Osteocyte (in vitro differentiated cells): ENCODE data around the gene SLC35D3. TPM values are rescaled to one million over a fixed set of nuclear protein-coding genes. Genes with fewer than 3 reads are reported as not detected.

Source experiments
- DNase-seq: peaks from one replicate; pipeline ENCODE4 v3.0.0; 2021; ENCODE audit warnings: mixed read lengths; ENCODE audit not compliant: unreplicated experiment; ENCODE audit errors: extremely low spot score
- H3K27ac Mint-ChIP-seq: one replicate; pipeline ENCODE4 v1.8.0; 2021; ENCODE audit warnings: mild to moderate bottlenecking, mixed read lengths; ENCODE audit not compliant: unreplicated experiment
- H3K27me3 Mint-ChIP-seq: one replicate; pipeline ENCODE4 v1.8.0; 2021; ENCODE audit warnings: mixed read lengths; ENCODE audit not compliant: unreplicated experiment
- H3K36me3 Mint-ChIP-seq: one replicate; pipeline ENCODE4 v1.8.0; 2021; ENCODE audit warnings: mixed read lengths; ENCODE audit not compliant: unreplicated experiment
- H3K4me1 Mint-ChIP-seq: one replicate; pipeline ENCODE4 v1.8.0; 2021; ENCODE audit warnings: mixed read lengths; ENCODE audit not compliant: unreplicated experiment
- H3K4me3 Mint-ChIP-seq: one replicate; pipeline ENCODE4 v1.8.0; 2021; ENCODE audit warnings: mild to moderate bottlenecking, moderate library complexity, mixed read lengths; ENCODE audit not compliant: unreplicated experiment
- H3K9me3 Mint-ChIP-seq: one replicate; pipeline ENCODE4 v1.8.0; 2021; ENCODE audit warnings: mixed read lengths; ENCODE audit not compliant: unreplicated experiment
- total RNA-seq: library from RNA; stranded (reverse); gene quantifications from 2 replicates; pipeline ENCODE4 v1.2.1, GENCODE V29; 2021
- TF ChIP-seq, protein P1 (sequence below): fragments of 200-600 bp; sonication (generic); IDR thresholded peaks from 2 replicates; pipeline ENCODE4 v1.5.0; 2021; ENCODE audit warnings: antibody characterized with exemption, mild to moderate bottlenecking, moderate library complexity

SLC35D3 gene
- total RNA-seq, 1 donor from 2014 or later, result not detected

DNA sequence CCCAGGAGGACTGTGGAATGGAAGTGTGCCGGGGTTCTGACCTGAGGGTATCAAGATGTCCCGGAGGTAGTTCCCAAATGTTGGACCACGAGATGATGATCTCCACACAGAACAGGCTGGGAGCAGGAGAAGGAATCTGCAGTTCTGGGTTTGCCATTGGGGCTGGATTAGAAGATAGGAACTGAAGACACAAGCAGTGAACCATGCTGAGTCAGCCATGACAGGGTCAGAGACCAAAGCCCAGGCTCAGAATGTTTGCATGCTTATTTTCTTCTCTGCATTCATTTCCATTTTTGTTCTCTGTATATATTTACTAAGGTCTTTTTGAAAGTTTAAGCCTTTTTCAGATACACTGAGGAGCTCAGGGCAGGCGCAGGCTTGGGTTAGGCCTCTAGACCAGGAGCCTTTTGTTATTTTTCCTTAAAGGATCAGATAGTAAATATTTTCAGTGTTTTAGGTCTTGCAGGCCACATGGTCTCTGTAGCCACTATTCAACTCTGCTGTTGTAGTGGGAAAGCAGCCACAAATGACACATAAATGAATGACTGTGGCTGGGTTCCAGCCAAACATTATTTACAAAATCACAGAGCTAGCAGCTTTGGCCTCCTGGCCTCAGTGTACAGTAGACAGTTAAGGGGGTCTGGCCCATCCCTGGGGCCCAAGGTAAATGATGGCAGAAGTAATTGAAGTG is 28.5 kb downstream of the SLC35D3 start:
- H3K36me3 Mint-ChIP-seq, result no peaks in the 10 kb centered on the region
- H3K4me1 Mint-ChIP-seq, result no peaks in the 10 kb centered on the region
- H3K4me3 Mint-ChIP-seq, result no peak overlapping the region
- TF ChIP-seq, protein P1, sequence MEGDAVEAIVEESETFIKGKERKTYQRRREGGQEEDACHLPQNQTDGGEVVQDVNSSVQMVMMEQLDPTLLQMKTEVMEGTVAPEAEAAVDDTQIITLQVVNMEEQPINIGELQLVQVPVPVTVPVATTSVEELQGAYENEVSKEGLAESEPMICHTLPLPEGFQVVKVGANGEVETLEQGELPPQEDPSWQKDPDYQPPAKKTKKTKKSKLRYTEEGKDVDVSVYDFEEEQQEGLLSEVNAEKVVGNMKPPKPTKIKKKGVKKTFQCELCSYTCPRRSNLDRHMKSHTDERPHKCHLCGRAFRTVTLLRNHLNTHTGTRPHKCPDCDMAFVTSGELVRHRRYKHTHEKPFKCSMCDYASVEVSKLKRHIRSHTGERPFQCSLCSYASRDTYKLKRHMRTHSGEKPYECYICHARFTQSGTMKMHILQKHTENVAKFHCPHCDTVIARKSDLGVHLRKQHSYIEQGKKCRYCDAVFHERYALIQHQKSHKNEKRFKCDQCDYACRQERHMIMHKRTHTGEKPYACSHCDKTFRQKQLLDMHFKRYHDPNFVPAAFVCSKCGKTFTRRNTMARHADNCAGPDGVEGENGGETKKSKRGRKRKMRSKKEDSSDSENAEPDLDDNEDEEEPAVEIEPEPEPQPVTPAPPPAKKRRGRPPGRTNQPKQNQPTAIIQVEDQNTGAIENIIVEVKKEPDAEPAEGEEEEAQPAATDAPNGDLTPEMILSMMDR, result no peak
- H3K27me3 Mint-ChIP-seq, result peaks cover 26% of the 10 kb centered on the region
- H3K9me3 Mint-ChIP-seq, result peaks cover 3% of the 10 kb centered on the region
- no peak overlapping the region for H3K27ac Mint-ChIP-seq
- no peak for DNase-seq

DNA sequence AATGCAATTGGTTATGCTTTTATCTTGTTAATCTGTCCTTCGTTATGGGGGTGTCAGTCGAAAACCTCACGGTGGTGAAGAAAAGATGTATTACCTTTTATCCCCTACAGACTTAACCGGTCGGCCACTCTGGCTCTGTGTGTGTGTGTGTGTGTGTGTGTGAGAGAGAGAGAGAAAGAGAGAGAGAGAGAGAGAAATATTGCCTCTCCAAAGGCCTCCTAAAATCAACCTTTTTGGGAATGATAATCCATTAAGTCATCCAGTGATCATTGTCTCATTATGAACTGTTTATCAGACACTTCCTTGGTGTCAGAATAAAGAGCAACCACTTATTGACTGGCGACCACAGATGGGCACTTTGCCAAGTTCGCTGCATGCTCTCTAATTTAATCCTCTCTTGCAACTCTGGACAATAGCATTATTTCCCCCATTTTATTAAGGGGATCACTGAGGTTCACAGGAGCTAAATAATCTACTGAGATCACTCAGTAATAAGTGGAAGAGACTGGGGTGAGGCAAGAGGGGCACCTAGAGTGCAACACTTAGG is 30.7 kb downstream of the SLC35D3 start:
- DNase-seq, result no peak
- Mint-ChIP-seq H3K4me1 (no peaks in the 10 kb centered on the region), H3K27me3 (peaks cover 16% of the 10 kb centered on the region), H3K27ac (no peak overlapping the region), H3K4me3 (no peak overlapping the region), H3K36me3 (no peaks in the 10 kb centered on the region), H3K9me3 (peaks cover 3% of the 10 kb centered on the region)
- TF ChIP-seq, protein P1, result no peak

DNA sequence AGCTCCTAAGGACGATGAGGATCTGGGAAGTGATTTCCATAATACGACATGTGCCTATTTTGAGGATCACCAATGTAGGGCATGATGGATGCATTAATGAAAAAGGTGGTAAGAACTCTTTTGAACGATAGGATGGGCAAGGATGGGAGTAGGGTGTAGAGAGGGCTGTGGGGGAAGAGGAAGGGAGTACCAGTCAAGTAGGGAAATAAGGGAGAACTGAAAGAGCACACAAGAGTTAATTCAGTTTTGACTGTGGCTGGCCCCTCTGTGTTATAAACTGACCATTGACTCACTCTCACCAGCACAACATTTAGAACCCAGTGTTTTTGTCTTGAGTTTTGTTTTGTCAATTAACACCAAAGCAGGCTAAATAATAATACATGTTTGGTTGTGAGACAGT is 33.0 kb downstream of the SLC35D3 start:
- no peak overlapping the region for H3K4me3 Mint-ChIP-seq
- H3K27me3 Mint-ChIP-seq, result peaks cover 19% of the 10 kb centered on the region
- no peak for DNase-seq
- H3K4me1 Mint-ChIP-seq, result no peaks in the 10 kb centered on the region
- no peaks in the 10 kb centered on the region for H3K9me3 Mint-ChIP-seq
- no peak overlapping the region for H3K27ac Mint-ChIP-seq
- TF ChIP-seq, protein P1, result no peak
- H3K36me3 Mint-ChIP-seq, result no peaks in the 10 kb centered on the region

DNA sequence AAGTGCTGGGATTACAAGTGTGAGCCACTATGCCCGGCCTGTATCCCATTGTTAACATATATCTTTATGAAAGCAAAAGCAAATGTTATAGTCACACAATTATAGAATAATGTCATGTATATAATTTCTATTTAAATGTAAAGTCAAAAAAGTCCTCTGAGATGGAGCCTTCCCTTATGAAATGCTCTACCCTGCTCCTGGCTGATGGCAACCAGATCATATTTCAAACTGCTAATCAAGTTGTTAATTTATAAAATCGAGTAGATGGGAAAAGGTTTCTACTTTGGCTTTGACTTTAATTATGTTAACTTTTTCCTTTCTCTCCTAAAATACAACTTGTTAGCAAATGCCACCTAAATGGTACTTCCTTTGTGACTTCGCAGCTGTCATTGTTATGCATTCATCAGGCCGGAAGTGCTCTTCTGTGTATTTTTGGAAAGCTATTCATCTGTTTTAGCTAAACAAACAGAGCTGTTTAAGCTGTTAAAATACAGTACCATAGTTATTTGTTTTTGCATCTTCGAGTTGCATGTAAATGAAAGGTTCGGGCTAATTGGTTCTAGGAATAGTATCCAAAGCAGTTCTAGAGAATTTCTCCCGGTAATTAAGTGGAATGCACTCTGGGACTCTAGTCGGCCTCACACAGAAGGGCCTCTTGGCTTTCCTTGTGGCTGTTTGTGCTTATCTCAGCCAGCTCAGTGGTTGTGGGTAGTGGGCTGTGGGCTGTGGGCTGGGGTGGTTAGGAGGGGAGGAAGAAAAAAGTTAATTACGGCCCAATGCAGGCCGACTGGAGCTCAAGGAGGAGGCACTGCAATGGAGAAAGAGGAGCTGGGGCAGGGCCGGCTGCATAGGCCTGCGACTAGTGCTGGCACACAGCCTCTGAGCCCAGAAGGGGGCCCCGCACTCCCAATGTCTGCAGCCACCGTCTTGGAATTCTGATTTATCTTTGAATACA is 34.8 kb downstream of the SLC35D3 start:
- Mint-ChIP-seq H3K36me3 (no peaks in the 10 kb centered on the region), H3K4me1 (no peaks in the 10 kb centered on the region), H3K9me3 (no peaks in the 10 kb centered on the region), H3K27ac (no peak overlapping the region), H3K27me3 (peaks cover 19% of the 10 kb centered on the region), H3K4me3 (no peak overlapping the region)
- TF ChIP-seq, protein P1, result no peak
- DNase-seq, result no peak

DNA sequence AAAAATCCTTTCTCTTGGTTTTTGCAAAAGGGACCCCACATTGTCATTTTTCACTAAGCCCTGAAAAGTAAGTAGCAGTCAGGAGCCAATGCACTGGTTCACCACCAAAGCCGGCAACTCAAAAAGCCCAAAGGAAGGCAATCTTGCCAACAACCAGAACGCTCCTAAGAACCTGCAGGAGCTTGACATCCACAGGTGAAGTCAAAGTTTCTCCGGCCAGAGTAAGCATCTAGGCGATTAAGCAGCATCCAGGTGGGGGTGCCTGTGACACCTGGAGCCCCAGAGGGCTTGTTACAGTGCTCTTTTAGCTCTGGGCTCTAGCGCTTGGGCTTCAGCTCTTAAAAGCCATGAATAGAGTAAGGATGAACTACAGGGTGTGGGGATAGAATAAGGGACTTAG is 36.1 kb downstream of the SLC35D3 start:
- Mint-ChIP-seq H3K27me3 (peaks cover 15% of the 10 kb centered on the region), H3K4me3 (no peak overlapping the region), H3K36me3 (no peaks in the 10 kb centered on the region), H3K27ac (no peak overlapping the region), H3K4me1 (no peaks in the 10 kb centered on the region), H3K9me3 (no peaks in the 10 kb centered on the region)
- no peak for DNase-seq
- TF ChIP-seq, protein P1, result no peak
